Adrenal gland (tissue), 5 donors: ENCODE results near the gene CRB1.

Source experiments
- POLR2A ChIP-seq, 2 donors: fragments of 450-650 bp; IDR thresholded peaks; one replicate each; pipeline ENCODE4 v1.6.1; 2017; ENCODE audit warnings: antibody characterized with exemption in 2 of 2, mild to moderate bottlenecking in 2 of 2, moderate library complexity in 1 of 2
- TF ChIP-seq, protein P1 (sequence below), 6 experiments: fragments of 450-650 bp in 4 of 6; fragments of 200-600 bp in 2 of 6; sonication (generic) in 1 of 6; IDR thresholded peaks; 1 replicate in 5 of 6; 2 replicates in 1 of 6; pipeline versions ENCODE4 v1.5.1 to v1.8.0; 2016 to 2021; ENCODE audit warnings: antibody characterized with exemption in 6 of 6, mild to moderate bottlenecking in 2 of 6, moderate library complexity in 1 of 6
- donor health status: DM: no; HTN: no; CAD: no.

DNA sequence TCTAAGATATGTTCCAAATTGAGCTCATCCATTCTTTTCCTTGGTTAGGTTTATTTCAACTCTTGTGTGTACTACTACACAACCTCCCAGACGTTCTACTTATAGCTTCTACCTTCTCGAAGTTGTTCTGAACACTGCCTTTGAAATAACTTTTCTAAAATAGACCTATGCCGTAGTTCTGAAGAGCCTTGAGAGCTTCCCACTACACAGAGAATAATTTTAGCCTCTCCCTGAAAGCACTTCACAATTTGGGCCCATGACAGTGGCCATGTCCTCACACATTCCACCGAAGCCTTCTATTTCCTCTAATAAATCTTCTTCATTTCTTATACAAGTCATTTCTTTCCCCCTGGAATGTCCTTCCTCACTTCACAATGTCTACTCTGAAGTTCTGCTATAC, 62.2 kb downstream of the CRB1 start:
- TF ChIP-seq, protein P1, sequence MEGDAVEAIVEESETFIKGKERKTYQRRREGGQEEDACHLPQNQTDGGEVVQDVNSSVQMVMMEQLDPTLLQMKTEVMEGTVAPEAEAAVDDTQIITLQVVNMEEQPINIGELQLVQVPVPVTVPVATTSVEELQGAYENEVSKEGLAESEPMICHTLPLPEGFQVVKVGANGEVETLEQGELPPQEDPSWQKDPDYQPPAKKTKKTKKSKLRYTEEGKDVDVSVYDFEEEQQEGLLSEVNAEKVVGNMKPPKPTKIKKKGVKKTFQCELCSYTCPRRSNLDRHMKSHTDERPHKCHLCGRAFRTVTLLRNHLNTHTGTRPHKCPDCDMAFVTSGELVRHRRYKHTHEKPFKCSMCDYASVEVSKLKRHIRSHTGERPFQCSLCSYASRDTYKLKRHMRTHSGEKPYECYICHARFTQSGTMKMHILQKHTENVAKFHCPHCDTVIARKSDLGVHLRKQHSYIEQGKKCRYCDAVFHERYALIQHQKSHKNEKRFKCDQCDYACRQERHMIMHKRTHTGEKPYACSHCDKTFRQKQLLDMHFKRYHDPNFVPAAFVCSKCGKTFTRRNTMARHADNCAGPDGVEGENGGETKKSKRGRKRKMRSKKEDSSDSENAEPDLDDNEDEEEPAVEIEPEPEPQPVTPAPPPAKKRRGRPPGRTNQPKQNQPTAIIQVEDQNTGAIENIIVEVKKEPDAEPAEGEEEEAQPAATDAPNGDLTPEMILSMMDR (IDR thresholded peaks at IDR 0.05), result no peak
- no peak for TF ChIP-seq POLR2A (IDR thresholded peaks at IDR 0.05)
